B cell (primary cell): ENCODE measurements around the gene METTL4. TPM values are rescaled to one million over a fixed set of nuclear protein-coding genes. Genes with fewer than 3 reads are reported as not detected.

Experiments used
- ATAC-seq: fragments of 200-7000 bp; cut with Tn5 transposase; one replicate; pipeline ENCODE4 v1.10.0; 2021; ENCODE audit warnings: low read depth, mild to moderate bottlenecking, moderate number of reproducible peaks, moderate library complexity
- CTCF ChIA-PET: fragments of 350-600 bp; sonication (Branson Sonifier 250); formaldehyde crosslinking; loops from one replicate; lab custom pipeline; 2021; ENCODE audit warnings: antibody characterized with exemption, inconsistent platforms; lab: Charles Lee
- POLR2A ChIA-PET: fragments of 350-600 bp; sonication (Branson Sonifier 250); formaldehyde crosslinking; loops from one replicate; lab custom pipeline; 2021; ENCODE audit warnings: antibody characterized with exemption; lab: Charles Lee
- DNase-seq: peaks from one replicate; pipeline ENCODE4 v3.0.0; 2013
- H2AFZ ChIP-seq: 2 replicates; pipeline ENCODE4 v1.6.1; 2012; ENCODE audit warnings: mild to moderate bottlenecking, low read depth, low read length; ENCODE audit not compliant: insufficient read depth, poor library complexity, severe bottlenecking
- H3K27ac ChIP-seq, 2 donors: 1 replicate in 1 of 2; 2 replicates in 1 of 2; pipeline ENCODE4 v1.5.1; 2012 to 2013; ENCODE audit warnings: low read length in 2 of 2, mild to moderate bottlenecking in 2 of 2, moderate library complexity in 1 of 2
- H3K27me3 ChIP-seq, 4 experiments: fragments of 200-600 bp in 1 of 4; sonication (generic) in 1 of 4; replicated peaks in 1 of 4; 1 replicate in 2 of 4; 2 replicates in 2 of 4; pipeline versions ENCODE4 v1.6.1 to v1.7.0; 2013 to 2016; ENCODE audit warnings: low read length in 3 of 4, mild to moderate bottlenecking in 2 of 4, mixed read lengths in 1 of 4, moderate library complexity in 1 of 4; ENCODE audit not compliant: insufficient read depth in 4 of 4, control insufficient read depth in 3 of 4; ENCODE audit errors: control extremely low read depth in 1 of 4
- H3K36me3 ChIP-seq, 2 experiments: replicated peaks in 1 of 2; 1 replicate in 1 of 2; 2 replicates in 1 of 2; pipeline versions ENCODE4 v1.6.1 to v1.7.1; 2013; ENCODE audit warnings: low read length in 1 of 2; ENCODE audit not compliant: insufficient read depth in 2 of 2, control insufficient read depth in 1 of 2; ENCODE audit errors: control extremely low read depth in 1 of 2, extremely low read depth in 1 of 2
- H3K4me1 ChIP-seq, 2 donors: fragments of 200-600 bp in 1 of 2; sonication (generic) in 1 of 2; 1 replicate in 1 of 2; 2 replicates in 1 of 2; pipeline versions ENCODE4 v1.5.1 to v1.6.1; 2013 to 2017; ENCODE audit warnings: low read length in 2 of 2; ENCODE audit not compliant: control insufficient read depth in 2 of 2, insufficient read depth in 2 of 2
- H3K4me2 ChIP-seq: replicated peaks from 2 replicates; pipeline ENCODE3; 2012; ENCODE audit warnings: mild to moderate bottlenecking, low read depth, low read length; ENCODE audit not compliant: poor library complexity, severe bottlenecking
- H3K4me3 ChIP-seq, 5 experiments: fragments of 200-600 bp in 1 of 5; sonication (generic) in 1 of 5; 1 replicate in 3 of 5; 2 replicates in 2 of 5; pipeline versions ENCODE4 v1.5.1 to v1.7.0; 2011 to 2016; ENCODE audit warnings: low read length in 4 of 5, mild to moderate bottlenecking in 4 of 5, low read depth in 2 of 5, control low read depth in 1 of 5, moderate library complexity in 1 of 5; ENCODE audit not compliant: insufficient read depth in 1 of 5; ENCODE audit errors: control extremely low read depth in 1 of 5, extremely low read depth in 1 of 5
- H3K79me2 ChIP-seq: fragments of 200-600 bp; sonication (generic); one replicate; pipeline ENCODE4 v1.6.0; 2016; ENCODE audit warnings: low read length; ENCODE audit not compliant: control insufficient read depth, insufficient read depth
- H3K9ac ChIP-seq: fragments of 200-600 bp; sonication (generic); 2 replicates; pipeline ENCODE4 v1.6.1; 2017; ENCODE audit warnings: mild to moderate bottlenecking, low read length, moderate library complexity
- H3K9me3 ChIP-seq, 3 donors: one replicate each; pipeline versions ENCODE4 v1.6.1 to v1.7.1; 2013; ENCODE audit warnings: low read length in 2 of 3; ENCODE audit not compliant: control insufficient read depth in 2 of 3, insufficient read depth in 1 of 3; ENCODE audit errors: control extremely low read depth in 1 of 3
- H4K20me1 ChIP-seq: 2 replicates; pipeline ENCODE4 v1.6.0; 2012; ENCODE audit warnings: mild to moderate bottlenecking, low read length; ENCODE audit not compliant: insufficient read depth, control insufficient read depth, poor library complexity, severe bottlenecking
- H3K27ac Mint-ChIP-seq: one replicate; pipeline ENCODE4 v1.8.0; 2021; ENCODE audit warnings: mixed read lengths
- H3K27me3 Mint-ChIP-seq: one replicate; pipeline ENCODE4 v1.8.0; 2021; ENCODE audit warnings: mixed read lengths
- H3K4me1 Mint-ChIP-seq: one replicate; pipeline ENCODE4 v1.8.0; 2021; ENCODE audit warnings: mixed read lengths
- H3K4me3 Mint-ChIP-seq: one replicate; pipeline ENCODE4 v1.8.0; 2021; ENCODE audit warnings: mixed read lengths
- H3K9me3 Mint-ChIP-seq: one replicate; pipeline ENCODE4 v1.8.0; 2022; ENCODE audit warnings: mixed read lengths; ENCODE audit not compliant: insufficient read depth
- CTCF ChIP-seq: fragments of 200-600 bp; IDR thresholded peaks from one replicate; pipeline ENCODE4 v1.8.0; 2022; ENCODE audit warnings: antibody characterized with exemption, mild to moderate bottlenecking
- EZH2 ChIP-seq: IDR thresholded peaks from 2 replicates; pipeline ENCODE4 v1.6.1; 2012; ENCODE audit warnings: borderline replicate concordance, low read depth, mild to moderate bottlenecking, moderate library complexity, low read length; ENCODE audit not compliant: insufficient read depth, poor library complexity, severe bottlenecking
- WGBS: methylation state at CpG from one replicate; pipeline ENCODE4 v1.1.5; 2013; ENCODE audit warnings: missing lambda C conversion rate; ENCODE audit not compliant: insufficient coverage; 5-methylcytosine and 5-hydroxymethylcytosine counted together
- intact Hi-C: fragments of 100-400 bp; cut with micrococcal nuclease; formaldehyde crosslinking; loops from one replicate; pipeline ENCODE4 v1.10.0; 2022
- polyA plus RNA-seq: library from polyadenylated mRNA; depleted of rRNA; stranded (reverse); fragments of >200 nt; gene quantifications from 2 replicates; pipeline ENCODE4 v1.2.3, GENCODE V29; 2012
- total RNA-seq, 2 donors: library from RNA; stranded (reverse); fragments of 120-200 nt in 1 of 2; gene quantifications; 1 replicate in 1 of 2; 2 replicates in 1 of 2; pipeline versions ENCODE4 v1.2.3 to v1.2.4, GENCODE V29; 2013 to 2022

METTL4 gene
- total and polyA plus RNA-seq, 2 donors (not counting 1 experiment from before 2014, with no cell fraction given): 12.9 to 31.6 TPM

GRCh38 chr18:2537296-2537695 lies 34.0 kb downstream of the METTL4 start:
- ChIA-PET CTCF (interaction anchor here (0.8 to 1.1 kb wide), 5 partner anchors 10 to 956 kb away, joined by 3 to 4 read pairs (median 4); no protein-coding TSS in a partner anchor), POLR2A (no interaction called here)
- no peak overlapping the region for H3K27ac Mint-ChIP-seq
- Histone ChIP-seq H3K36me3 (peaks cover 2 to 6% of the 10 kb centered on the region in 2 experiments), H3K4me3 (no peak overlapping the region), H3K4me2 (no peak overlapping the region), H2AFZ (no peak overlapping the region), H3K27ac (no peak overlapping the region), H3K4me1 (peaks cover 25 to 28% of the 10 kb centered on the region in 2 donors), H3K9ac (no peak overlapping the region), H3K79me2 (no peaks in the 10 kb centered on the region), H3K27me3 (no peaks in the 10 kb centered on the region), H3K9me3 (peaks cover 0 to 3% (median 0%) of the 10 kb centered on the region in 3 donors), H4K20me1 (no peaks in the 10 kb centered on the region)
- DNase-seq: no peak
- no peaks in the 10 kb centered on the region for H3K27me3 Mint-ChIP-seq
- peaks cover 35% of the 10 kb centered on the region for H3K4me1 Mint-ChIP-seq
- no peak overlapping the region for H3K4me3 Mint-ChIP-seq
- WGBS: no CpG with 5 or more reads among the region's 3 CpGs
- no peaks in the 10 kb centered on the region for H3K9me3 Mint-ChIP-seq
- TF ChIP-seq CTCF (no peak), EZH2 (no peak)
- no peak for ATAC-seq
- intact Hi-C loops: no loop called here

DNA sequence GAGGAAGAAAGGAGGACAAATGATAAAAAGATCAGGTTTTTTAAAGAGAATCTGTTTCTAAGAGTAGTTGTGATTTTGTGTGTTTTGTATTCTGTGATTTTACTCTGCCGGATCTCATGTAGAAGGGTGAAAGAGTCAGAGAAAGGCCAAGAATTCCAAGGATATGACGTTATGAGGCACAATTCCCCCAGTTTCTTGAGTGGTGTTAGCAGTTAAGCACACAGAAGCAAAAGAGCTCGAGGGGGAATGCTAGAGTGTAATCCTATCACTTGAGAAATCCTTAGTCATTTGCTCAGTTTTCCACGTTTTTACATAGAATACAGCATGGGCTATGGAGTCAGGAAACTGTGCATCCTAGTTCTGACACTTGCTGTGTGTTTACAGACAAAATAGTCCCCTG lies 34.8 kb downstream of the METTL4 start:
- Histone ChIP-seq H3K79me2 (no peaks in the 10 kb centered on the region), H3K9me3 (peaks cover 0 to 7% (median 0%) of the 10 kb centered on the region in 3 donors), H4K20me1 (no peaks in the 10 kb centered on the region), H3K36me3 (peaks cover 2 to 6% of the 10 kb centered on the region in 2 experiments), H3K4me2 (no peak overlapping the region), H3K27ac (no peak overlapping the region), H3K4me3 (no peak overlapping the region), H3K27me3 (no peaks in the 10 kb centered on the region), H2AFZ (no peak overlapping the region), H3K4me1 (peaks cover 25 to 28% of the 10 kb centered on the region in 2 donors), H3K9ac (no peak overlapping the region)
- WGBS: 97% methylated on average over 2 of the region's 4 CpGs
- peaks cover 35% of the 10 kb centered on the region for H3K4me1 Mint-ChIP-seq
- no peaks in the 10 kb centered on the region for H3K27me3 Mint-ChIP-seq
- ATAC-seq (no peak), DNase-seq (no peak)
- intact Hi-C loops: no loop called here
- peak overlapping the region; percentile 11 for H3K4me3 Mint-ChIP-seq
- no peak for TF ChIP-seq EZH2
- TF ChIP-seq CTCF: no peak
- H3K27ac Mint-ChIP-seq: peak overlapping the region; percentile 22
- no peaks in the 10 kb centered on the region for H3K9me3 Mint-ChIP-seq
- CTCF ChIA-PET: interaction anchor here (0.8 to 3.4 kb wide), 3 partner anchors 11 to 449 kb away, joined by 4 to 15 read pairs (median 4); no protein-coding TSS in a partner anchor
- POLR2A ChIA-PET: no interaction called here
